ENCODE results near the gene GHR. TPM values are rescaled to one million over a fixed set of nuclear protein-coding genes. Genes with fewer than 3 reads are reported as not detected.
A peak's percentile ranks its signal among the peaks of the same experiment; 100 is the strongest.
"Not testable (repeated sequence)": the region's sequence is repeated elsewhere in the genome, so short reads cannot be mapped to it uniquely, and the experiment has no call there.

The GHR gene
- total RNA-seq, 1 experiment from 2014 or later = not detected

DNA sequence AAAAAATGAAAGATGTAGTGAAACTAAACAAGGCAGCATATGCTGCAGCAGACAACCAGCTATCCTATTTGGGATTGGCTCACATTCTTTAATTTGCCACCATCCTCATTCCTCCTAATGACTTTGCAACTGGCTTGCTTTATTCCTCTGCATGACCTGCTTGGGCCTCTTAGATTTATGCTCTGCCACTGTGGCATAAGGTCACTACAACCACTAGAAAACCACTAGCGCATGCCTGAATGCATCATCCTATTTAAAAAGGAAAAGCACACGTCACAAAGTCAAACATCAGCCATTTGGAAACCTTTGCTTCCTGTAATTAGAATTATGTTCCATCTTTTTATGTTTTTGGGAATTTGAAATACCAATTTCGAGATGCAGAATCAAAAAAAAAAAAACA is 292.5 kb downstream of the GHR start:
- no peak for DNase-seq (ENCODE audit: low spot score)

DNA sequence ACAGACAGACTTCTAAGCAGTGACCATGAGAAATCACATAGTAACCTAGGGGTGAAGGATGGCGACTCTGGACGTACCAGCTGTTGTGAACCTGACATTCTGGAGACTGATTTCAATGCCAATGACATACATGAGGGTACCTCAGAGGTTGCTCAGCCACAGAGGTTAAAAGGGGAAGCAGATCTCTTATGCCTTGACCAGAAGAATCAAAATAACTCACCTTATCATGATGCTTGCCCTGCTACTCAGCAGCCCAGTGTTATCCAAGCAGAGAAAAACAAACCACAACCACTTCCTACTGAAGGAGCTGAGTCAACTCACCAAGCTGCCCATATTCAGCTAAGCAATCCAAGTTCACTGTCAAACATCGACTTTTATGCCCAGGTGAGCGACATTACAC is 295.4 kb downstream of the GHR start:
- DNase-seq (ENCODE audit: low spot score) = no peak

DNA sequence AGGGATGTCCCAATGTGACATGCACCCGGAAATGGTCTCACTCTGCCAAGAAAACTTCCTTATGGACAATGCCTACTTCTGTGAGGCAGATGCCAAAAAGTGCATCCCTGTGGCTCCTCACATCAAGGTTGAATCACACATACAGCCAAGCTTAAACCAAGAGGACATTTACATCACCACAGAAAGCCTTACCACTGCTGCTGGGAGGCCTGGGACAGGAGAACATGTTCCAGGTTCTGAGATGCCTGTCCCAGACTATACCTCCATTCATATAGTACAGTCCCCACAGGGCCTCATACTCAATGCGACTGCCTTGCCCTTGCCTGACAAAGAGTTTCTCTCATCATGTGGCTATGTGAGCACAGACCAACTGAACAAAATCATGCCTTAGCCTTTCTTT is 295.8 kb downstream of the GHR start:
- no peak for DNase-seq (ENCODE audit: low spot score)

DNA sequence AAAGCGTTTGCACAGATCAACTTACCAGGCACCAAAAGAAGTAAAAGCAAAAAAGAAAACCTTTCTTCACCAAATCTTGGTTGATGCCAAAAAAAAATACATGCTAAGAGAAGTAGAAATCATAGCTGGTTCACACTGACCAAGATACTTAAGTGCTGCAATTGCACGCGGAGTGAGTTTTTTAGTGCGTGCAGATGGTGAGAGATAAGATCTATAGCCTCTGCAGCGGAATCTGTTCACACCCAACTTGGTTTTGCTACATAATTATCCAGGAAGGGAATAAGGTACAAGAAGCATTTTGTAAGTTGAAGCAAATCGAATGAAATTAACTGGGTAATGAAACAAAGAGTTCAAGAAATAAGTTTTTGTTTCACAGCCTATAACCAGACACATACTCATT is 297.0 kb downstream of the GHR start:
- DNase-seq (ENCODE audit: low spot score) = no peak

DNA sequence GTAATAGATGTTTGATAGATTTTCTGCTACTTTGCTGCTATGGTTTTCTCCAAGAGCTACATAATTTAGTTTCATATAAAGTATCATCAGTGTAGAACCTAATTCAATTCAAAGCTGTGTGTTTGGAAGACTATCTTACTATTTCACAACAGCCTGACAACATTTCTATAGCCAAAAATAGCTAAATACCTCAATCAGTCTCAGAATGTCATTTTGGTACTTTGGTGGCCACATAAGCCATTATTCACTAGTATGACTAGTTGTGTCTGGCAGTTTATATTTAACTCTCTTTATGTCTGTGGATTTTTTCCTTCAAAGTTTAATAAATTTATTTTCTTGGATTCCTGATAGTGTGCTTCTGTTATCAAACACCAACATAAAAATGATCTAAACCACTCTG is 298.2 kb downstream of the GHR start:
- DNase-seq (ENCODE audit: low spot score) = no peak

DNA sequence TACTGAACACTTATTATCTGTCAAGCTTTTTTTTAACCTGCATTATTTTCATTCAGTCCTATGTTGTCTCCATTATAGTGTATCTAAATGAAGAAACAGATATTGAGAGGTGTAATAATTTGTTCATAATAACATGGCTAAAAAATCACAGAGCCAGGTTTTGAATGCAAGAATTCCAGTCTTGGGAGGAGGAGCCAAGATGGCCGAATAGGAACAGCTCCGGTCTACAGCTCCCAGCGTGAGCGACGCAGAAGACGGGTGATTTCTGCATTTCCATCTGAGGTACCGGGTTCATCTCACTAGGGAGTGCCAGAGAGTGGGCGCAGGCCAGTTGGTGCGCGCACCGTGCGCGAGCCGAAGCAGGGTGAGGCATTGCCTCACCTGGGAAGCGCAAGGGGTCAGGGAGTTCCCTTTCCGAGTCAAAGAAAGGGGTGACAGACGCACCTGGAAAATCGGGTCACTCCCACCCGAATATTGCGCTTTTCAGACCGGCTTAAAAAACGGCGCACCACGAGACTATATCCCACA is 311.4 kb downstream of the GHR start:
- DNase-seq (ENCODE audit: low spot score) = not testable (repeated sequence)

DNA sequence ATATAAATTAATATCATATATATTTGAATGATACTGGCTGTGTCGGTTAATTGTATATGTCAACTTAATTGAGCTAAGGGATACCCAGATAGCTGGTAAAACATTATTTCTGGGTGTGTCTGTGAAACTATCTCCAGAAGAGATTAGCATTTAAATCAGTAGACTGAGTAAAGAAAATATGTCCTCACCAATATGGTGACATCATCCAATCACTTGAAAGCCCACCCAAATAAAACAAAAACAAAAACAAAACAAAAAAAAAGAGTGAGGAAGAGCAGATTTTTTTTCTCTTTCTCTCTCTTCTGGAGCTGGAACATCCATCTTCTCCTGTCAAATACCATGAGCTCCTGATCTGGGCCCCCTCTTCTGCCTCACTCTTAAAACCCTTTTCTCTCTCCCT is 317.7 kb downstream of the GHR start:
- DNase-seq (ENCODE audit: low spot score) = no peak

DNA sequence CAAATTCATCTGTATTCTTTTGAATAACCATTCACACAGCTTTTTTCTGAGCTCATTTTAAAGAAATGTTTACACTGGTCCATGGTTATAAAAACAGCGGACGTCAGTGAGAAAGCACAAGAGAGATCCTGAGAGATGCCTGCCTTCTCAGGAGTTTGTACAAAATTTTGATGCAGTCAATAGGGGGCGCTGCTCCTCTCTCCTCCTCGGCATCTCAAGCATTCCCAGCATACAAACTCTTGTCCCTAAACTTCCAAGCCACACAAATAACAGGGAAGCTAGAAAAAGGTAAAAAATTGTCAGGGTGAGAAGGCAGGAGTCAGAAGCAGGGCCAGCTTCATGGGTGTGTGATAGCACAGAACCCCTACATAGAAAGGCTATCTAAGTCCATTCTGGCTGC is 322.2 kb downstream of the GHR start:
- DNase-seq (ENCODE audit: low spot score) = no peak

DNA sequence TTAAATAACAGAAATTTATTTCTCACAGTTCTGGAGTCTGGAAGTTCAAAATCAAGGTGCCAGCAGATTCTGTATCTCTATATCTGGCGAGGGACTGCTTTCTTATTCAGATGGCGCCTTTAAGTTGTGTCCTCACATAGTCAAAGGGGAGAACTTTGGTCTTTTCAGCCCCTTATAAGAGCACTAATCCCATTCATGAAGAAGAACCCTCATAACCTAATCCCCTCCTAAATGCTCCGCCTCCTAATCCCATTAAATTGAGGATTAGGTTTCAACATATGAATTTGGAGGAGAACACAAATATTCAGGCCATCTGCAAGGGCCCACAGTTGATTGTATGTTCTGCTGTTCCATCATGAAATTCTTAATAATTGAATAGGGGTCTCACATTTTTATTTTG is 322.6 kb downstream of the GHR start:
- DNase-seq (ENCODE audit: low spot score) = no peak

DNA sequence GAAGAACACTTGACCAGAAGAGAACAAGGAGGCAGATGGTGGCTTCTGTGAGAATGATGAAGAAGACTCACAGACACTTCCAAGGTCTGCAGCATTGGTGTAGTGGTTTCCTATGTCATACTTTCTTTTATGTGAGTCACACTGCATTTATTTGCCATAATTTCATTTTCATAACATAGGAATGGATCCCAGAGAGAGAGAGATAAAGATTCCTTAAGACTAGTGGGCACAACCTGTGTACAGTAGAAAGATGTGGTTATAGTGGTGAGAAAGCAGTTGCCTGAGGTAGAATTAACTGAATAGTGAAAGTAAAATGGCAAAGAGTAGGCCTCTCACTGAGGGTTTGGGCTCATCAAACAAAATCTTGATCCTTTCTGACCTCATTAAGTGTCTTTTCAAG is 325.8 kb downstream of the GHR start:
- no peak for DNase-seq (ENCODE audit: low spot score)

DNA sequence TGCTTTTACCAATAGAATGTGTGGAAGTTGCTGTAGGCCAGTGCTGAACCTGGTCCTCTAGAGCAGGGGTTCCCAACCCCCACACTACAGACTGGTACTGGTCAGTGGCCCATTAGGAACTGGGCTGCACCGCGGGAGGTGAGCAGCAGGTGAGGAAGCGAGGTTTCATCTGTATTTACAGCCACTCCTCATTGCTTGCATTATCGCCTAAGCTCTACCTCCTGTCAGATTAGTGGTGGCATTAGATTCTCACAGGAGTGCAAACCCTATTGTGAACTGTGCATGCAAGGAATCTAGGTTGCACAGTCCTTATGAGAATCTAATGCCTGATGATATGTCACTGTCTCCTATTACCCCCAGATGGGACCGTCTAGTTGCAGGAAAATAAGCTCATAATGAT is 327.3 kb downstream of the GHR start:
- no peak for DNase-seq (ENCODE audit: low spot score)

DNA sequence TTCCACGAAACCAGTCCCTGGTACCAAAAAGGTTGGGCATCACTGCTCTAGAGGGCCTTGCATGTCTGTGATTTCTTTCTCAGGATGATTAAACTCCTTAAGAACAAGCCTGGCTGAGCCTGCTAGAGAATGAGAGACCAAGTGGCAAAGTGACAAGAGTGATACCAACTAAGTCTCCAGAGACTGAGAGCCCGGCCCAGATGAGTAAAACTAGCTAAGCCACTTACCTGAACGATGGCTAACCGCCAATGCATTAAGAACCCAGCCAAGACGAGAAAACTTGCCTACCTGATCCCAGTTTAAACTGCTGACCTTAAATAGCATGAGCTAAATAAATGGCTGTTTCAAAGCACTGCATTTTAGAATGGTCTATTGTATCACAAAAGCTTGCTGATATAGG is 327.8 kb downstream of the GHR start:
- no peak for DNase-seq (ENCODE audit: low spot score)

DNA sequence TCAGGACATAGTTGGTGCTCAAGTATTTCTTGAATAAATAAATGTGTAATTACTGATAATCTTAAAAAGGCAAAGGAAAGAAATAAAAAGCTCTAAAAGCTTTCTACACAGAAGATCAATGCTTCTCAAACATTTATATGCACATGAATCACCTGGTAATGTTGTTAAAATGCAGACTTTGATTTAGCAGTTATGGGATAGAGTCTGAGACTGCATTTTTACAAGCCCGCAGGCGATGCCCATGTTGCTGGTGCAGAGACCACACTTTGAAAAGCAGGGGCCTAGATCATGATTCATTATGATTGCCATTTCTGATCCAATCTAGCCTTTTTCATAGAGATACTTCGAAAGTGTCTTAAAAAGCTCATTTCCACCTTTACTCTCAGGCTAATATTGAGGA is 329.9 kb downstream of the GHR start:
- DNase-seq (ENCODE audit: low spot score) = no peak

DNA sequence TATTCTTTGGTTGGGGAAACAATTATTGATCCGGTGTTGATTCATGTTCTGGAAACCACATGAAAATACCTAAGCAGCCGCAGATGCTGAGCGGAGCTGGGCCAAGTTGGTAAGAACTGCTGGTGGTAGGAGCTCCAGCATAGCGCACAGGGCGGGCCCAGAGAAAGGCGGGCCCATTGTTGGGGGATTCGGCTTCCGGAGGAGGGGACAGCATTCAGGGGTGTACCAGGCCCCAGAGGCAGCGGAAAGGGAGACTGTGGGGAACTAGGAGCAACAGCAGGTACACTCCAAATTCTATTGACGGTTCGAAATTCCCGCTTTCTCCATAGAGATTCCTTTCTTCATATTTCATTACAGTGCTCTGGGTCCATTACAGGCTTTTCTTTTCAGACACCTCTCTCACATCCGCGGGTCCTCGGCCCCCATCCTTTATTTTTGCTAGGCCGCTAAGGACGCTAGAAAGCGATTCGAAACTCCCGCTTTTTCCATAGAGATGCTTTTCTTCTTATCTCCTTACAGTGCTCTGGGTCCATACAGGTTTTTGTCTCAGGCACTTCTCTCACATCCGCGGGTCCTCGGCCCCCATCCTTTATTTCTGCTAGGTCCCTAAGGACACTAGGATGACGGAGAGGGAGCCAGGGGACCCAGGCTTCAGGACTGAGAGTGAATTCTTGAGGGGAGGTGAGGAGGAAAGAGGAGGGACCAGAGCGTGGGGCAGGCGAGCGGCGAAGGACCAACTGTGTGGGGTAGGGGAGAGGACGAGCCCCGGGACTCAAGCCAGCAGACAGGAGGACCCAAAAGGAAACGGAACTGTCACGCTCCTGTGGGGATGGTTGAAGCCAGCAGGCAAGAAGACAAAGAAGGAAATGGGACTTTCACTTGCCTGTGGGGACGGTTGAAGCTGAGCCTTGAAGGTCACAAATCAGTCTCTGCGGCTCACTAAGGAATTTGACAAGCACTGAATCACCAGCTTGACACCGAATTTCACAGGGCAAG is 333.7 kb downstream of the GHR start, which contains the start of gene CCDC152:
Gene CCDC152 (plus strand): TSS at position 213 of the 996 bp plus-strand sequence. CDS start 2,304 bp downstream, outside the sequence.
- no peak for DNase-seq (ENCODE audit: low spot score)

DNA sequence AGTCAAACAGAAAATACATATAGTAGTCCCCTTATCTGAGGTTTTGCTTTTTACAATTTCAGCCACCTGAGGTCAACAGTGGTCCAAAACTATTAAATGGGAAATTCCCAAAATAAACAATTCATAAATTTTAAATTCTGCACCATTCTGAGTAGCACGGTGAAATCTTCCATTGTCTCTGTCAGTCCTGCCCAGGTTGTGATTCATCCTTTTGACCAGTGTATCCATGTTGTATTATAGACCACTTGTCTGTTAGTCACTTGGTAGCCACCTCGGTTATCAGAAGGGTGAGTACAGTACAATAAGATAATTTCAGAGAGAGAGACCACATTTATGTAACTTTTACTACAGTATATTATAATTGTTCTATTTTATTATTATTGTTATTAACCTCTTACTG is 336.2 kb downstream of the GHR start:
- DNase-seq (ENCODE audit: low spot score) = no peak

DNA sequence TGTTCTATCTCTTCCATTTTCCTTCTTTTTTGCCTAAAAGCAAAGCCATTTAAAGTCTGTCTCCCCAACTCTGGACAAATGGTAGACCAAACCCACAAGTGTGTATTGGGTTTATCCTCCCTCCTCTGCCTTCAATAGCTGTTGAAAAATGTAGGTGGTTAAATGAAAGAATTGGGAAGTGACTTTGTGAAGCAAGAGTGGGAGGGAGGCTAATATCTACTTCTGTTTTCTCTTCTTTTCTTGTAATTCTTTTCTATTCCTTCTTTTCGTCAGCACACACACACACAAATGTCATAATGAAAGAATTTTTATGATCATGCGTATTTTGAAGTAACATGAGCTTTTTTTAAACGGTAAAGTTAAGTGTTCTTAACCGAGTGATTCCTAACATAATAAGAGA is 337.2 kb downstream of the GHR start:
- no peak for DNase-seq (ENCODE audit: low spot score)

DNA sequence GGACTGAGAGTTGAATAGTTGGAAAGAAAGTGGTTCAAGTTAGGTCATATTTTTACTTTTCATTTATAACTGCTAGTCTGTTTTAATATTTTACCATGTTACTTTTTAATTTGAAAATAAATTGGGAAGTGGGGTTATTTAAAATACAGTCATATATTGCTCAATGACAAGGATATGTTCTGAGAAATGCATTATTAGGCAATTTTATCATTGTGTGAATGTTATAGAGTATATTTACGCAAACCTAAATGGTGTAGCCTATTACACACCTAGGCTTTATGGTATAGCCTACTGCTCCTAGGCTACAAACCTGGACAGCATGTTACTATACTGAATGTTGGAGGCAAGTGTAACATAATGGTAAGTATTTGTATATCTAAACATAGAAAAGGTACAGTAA is 338.6 kb downstream of the GHR start:
- no peak for DNase-seq (ENCODE audit: low spot score)

DNA sequence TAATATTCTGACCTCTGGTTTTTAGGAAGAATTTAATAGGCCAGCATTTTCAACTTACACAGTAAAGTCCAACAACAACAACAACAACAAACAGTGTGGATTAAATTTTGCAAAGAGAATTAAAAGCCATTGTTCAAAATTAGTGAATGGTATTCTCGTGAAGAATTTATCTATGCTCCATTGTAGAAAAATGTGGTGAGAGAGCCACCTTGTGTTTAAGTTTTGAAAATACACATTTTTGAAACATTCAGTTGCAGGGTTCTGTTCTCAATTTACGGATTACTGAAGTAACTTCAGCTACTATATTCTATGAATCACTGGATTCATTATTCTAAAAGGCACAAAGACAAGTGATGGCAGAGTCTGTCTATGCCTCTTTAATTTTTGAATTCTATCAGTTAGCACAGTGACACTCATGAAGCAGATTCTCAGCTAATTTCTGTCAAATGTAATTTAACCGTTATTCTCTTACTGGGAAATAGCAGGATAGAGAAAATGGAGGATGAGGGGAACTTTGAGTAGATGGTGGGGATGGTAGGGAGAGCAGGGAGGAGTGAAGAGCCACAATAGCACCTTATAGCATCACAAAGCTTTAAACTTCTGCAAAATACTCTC is 344.4 kb downstream of the GHR start:
- DNase-seq (ENCODE audit: low spot score) = peak; percentile 65

DNA sequence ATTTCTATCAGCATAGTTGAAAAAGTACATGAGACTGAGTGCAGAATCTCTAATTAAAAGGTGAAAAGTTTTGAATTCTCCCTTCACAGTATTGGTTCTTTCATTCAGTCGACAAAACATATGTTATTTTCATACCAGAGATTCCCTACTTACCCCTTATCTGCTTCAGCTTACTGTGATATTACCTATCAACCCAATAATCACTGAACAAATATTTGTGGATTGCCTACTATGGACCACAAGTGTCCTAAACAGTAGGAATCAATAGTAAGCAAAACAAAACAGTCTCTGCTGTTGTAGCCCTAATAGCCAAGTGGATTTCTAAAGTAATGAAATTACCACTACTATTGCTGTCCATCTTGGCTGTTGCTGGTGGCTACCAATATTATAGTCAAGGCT is 344.9 kb downstream of the GHR start:
- DNase-seq (ENCODE audit: low spot score) = no peak

DNA sequence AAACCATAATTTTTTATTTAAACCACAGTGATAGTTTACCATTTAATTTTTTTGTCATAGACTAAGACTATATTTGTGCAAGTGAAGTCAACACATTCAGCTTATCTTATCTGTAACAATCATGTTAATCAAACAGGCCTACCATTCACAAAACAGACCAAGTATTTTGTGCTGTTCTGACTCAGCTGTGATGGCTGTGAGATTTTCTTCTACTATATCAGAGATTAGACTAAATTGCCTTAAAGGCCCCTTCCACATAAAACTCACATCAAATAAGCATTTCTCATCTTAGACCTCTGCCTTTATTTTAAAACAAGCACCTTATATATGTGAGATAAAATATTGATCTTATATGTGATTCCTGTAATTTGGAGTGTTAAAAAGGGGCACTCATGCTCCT is 346.8 kb downstream of the GHR start:
- no peak for DNase-seq (ENCODE audit: low spot score)
